Activated CD4-positive, CD25-positive, alpha-beta regulatory T cell (primary cell): ENCODE results near the gene EIF1AX.
"Not testable (repeated sequence)": the region's sequence is repeated elsewhere in the genome, so short reads cannot be mapped to it uniquely, and the experiment has no call there.

Source experiments
- DNase-seq, 4 experiments: peaks; one replicate each; lab custom pipeline; 2025; lab: John Stamatoyannopoulos, UW

EIF1AX gene

GRCh38 chrX:20141281-20142220 lies at the start of gene EIF1AX:
Gene EIF1AX, minus strand, starts transcription at chrX:20141838. Its CDS starts 198 bp downstream, at chrX:20141640.
- DNase-seq, result peak; percentile 74 to 90 (median 86)

GRCh38 chrX:20189171-20189570 lies 47.5 kb upstream of the EIF1AX start:
- DNase-seq, result no peak

GRCh38 chrX:20181598-20182329 lies 40.1 kb upstream of the EIF1AX start:
- DNase-seq, result no peak

GRCh38 chrX:20177093-20177492 lies 35.5 kb upstream of the EIF1AX start:
- no peak for DNase-seq

GRCh38 chrX:20173856-20174255 lies 32.2 kb upstream of the EIF1AX start:
- no peak for DNase-seq

GRCh38 chrX:20173313-20173712 lies 31.7 kb upstream of the EIF1AX start:
- no peak for DNase-seq

GRCh38 chrX:20171887-20172286 lies 30.2 kb upstream of the EIF1AX start:
- no peak for DNase-seq

GRCh38 chrX:20162516-20162915 lies 20.9 kb upstream of the EIF1AX start:
- not testable (repeated sequence) for DNase-seq

GRCh38 chrX:20159797-20160385 lies 18.3 kb upstream of the EIF1AX start:
- no peak for DNase-seq

GRCh38 chrX:20151689-20152088 lies 10.1 kb upstream of the EIF1AX start:
- no peak for DNase-seq

- DNase-seq, result no peak
Observed at GRCh38 chrX:20149326-20149725, 7.7 kb upstream of the EIF1AX start.

GRCh38 chrX:20147561-20147960 lies 5.9 kb upstream of the EIF1AX start:
- DNase-seq, result no peak

- no peak for DNase-seq
Observed at GRCh38 chrX:20144491-20144890, 2.9 kb upstream of the EIF1AX start.

GRCh38 chrX:20143561-20143960 lies 1.9 kb upstream of the EIF1AX start:
- DNase-seq, result no peak

- DNase-seq, result no peak
Observed at GRCh38 chrX:20143111-20143510, 1.5 kb upstream of the EIF1AX start.

- DNase-seq, result no peak
Observed at GRCh38 chrX:20140420-20140819, 1.2 kb downstream of the EIF1AX start.

- no peak for DNase-seq
Observed at GRCh38 chrX:20139966-20140365, 1.7 kb downstream of the EIF1AX start.

GRCh38 chrX:20135944-20136343 lies 5.7 kb downstream of the EIF1AX start:
- DNase-seq, result no peak

GRCh38 chrX:20132666-20133065 lies 9.0 kb downstream of the EIF1AX start:
- no peak for DNase-seq

- DNase-seq, result no peak
Observed at GRCh38 chrX:20130357-20130756, 11.3 kb downstream of the EIF1AX start.

GRCh38 chrX:20129547-20129946 lies 12.1 kb downstream of the EIF1AX start:
- no peak for DNase-seq

- no peak for DNase-seq
Observed at GRCh38 chrX:20128670-20129069, 13.0 kb downstream of the EIF1AX start.

- not testable (repeated sequence) for DNase-seq
Observed at GRCh38 chrX:20127440-20127839, 14.2 kb downstream of the EIF1AX start.
